ENCODE results near the gene TDRD1.

GRCh38 chr10:114188001-114188400, 8.8 kb downstream of the TDRD1 start:
- TF ChIP-seq CTCF (IDR thresholded peaks at IDR 0.05) (no peak), EP300 (IDR thresholded peaks at IDR 0.05) (no peak), POLR2A (IDR thresholded peaks at IDR 0.05) (no peak)
